ENCODE data around the gene DCDC2. TPM values are rescaled to one million over a fixed set of nuclear protein-coding genes. Genes with fewer than 3 reads are reported as not detected.
"Not testable (repeated sequence)": the region's sequence is repeated elsewhere in the genome, so short reads cannot be mapped to it uniquely, and the experiment has no call there.

The DCDC2 gene
- total RNA-seq, 1 donor from 2014 or later = 1.4 TPM

DNA sequence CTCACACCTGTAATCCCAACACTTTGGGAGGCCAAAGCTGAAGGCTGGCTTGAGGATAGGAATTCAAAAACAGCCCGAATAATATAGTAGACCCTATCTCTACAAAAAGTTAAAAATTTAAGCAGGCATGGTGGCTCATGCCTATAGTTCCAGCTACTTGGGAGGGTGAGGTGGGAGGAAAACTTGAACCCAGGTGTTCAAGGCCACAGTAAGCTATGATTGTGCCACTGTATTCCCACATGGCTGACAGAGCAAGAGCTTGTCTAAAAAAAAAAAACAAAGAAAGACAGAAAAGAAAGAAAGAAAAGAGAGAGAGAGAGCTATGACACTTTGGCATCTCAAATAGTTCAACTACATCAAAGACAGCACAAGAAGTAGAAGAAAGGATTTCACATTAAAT is 33.2 kb downstream of the DCDC2 start:
- Mint-ChIP-seq H3K36me3 (no peaks in the 10 kb centered on the region), H3K9me3 (no peaks in the 10 kb centered on the region), H3K27ac (peak overlapping the region; percentile 27), H3K4me3 (no peak overlapping the region), H3K27me3 (ENCODE audit: low read depth) (no peaks in the 10 kb centered on the region), H3K4me1 (peaks cover 41% of the 10 kb centered on the region)
- no peak for DNase-seq (ENCODE audit: low spot score in 2 of 2, unreplicated experiment in 2 of 2)
- TF ChIP-seq, protein P1, sequence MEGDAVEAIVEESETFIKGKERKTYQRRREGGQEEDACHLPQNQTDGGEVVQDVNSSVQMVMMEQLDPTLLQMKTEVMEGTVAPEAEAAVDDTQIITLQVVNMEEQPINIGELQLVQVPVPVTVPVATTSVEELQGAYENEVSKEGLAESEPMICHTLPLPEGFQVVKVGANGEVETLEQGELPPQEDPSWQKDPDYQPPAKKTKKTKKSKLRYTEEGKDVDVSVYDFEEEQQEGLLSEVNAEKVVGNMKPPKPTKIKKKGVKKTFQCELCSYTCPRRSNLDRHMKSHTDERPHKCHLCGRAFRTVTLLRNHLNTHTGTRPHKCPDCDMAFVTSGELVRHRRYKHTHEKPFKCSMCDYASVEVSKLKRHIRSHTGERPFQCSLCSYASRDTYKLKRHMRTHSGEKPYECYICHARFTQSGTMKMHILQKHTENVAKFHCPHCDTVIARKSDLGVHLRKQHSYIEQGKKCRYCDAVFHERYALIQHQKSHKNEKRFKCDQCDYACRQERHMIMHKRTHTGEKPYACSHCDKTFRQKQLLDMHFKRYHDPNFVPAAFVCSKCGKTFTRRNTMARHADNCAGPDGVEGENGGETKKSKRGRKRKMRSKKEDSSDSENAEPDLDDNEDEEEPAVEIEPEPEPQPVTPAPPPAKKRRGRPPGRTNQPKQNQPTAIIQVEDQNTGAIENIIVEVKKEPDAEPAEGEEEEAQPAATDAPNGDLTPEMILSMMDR (IDR thresholded peaks at IDR 0.05; ENCODE audit: unreplicated experiment) = no peak

DNA sequence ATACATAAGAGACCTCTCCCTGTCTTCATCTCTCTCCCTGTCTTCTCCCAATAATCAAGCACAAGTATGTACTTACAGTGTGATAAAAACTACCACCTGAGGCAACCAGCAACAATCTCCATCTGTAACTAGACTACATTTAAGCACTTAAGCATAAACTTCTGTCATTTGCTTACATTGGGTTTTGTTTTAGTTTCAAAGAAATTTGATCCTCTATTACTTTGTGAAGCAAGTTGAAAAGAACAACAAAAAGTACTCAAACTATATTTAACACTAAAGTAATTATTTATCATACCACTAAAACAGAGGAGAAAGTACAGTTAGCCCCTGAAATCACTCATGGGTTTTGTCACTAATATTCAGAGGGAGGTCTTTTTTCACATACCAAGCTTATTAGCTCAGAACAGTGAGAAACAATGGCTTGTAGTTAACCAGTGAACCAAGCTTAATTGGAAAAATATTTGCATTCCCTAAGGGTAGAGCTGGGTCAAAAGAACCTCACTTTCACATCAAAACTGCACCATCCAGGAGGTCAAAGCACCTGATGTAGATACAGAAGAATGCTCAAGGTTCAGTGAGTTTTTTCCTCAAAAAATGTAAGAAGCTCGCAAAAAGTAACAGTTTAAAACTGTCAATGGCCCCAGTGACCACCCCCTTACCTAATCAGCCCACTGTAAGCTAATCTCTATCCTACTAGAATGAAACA is 34.1 kb downstream of the DCDC2 start:
- H3K36me3 Mint-ChIP-seq = no peaks in the 10 kb centered on the region
- peak overlapping the region; percentile 55 for H3K27ac Mint-ChIP-seq
- peaks cover 35% of the 10 kb centered on the region for H3K4me1 Mint-ChIP-seq
- no peak for DNase-seq (ENCODE audit: low spot score in 2 of 2, unreplicated experiment in 2 of 2)
- H3K27me3 Mint-ChIP-seq (ENCODE audit: low read depth) = no peaks in the 10 kb centered on the region
- no peak overlapping the region for H3K4me3 Mint-ChIP-seq
- TF ChIP-seq, protein P1 (IDR thresholded peaks at IDR 0.05; ENCODE audit: unreplicated experiment) = no peak
- H3K9me3 Mint-ChIP-seq = no peaks in the 10 kb centered on the region

DNA sequence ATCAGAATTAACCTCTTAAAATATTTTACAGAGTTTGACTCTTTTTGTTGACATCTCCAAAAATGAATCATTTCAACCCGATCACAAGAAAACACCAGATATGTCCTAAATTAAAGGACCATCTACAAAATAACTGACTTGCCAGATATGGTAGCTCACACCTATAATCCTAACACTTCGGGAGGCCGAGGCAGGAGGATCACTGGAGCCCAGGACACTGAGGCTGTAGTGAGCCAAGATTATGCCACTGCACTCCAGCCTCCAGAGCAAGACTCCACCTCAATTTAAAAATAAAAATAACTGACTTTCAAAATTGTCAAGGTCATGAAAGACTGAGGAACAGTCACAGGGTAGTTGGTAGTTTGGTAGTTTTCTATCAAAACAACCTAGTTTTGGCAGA is 34.9 kb downstream of the DCDC2 start:
- H3K36me3 Mint-ChIP-seq = no peaks in the 10 kb centered on the region
- no peak for DNase-seq (ENCODE audit: low spot score in 2 of 2, unreplicated experiment in 2 of 2)
- H3K4me3 Mint-ChIP-seq = no peak overlapping the region
- no peaks in the 10 kb centered on the region for H3K27me3 Mint-ChIP-seq (ENCODE audit: low read depth)
- H3K27ac Mint-ChIP-seq = peak overlapping the region; percentile 55
- peaks cover 3% of the 10 kb centered on the region for H3K9me3 Mint-ChIP-seq
- TF ChIP-seq, protein P1 (IDR thresholded peaks at IDR 0.05; ENCODE audit: unreplicated experiment) = no peak
- H3K4me1 Mint-ChIP-seq = peaks cover 32% of the 10 kb centered on the region

DNA sequence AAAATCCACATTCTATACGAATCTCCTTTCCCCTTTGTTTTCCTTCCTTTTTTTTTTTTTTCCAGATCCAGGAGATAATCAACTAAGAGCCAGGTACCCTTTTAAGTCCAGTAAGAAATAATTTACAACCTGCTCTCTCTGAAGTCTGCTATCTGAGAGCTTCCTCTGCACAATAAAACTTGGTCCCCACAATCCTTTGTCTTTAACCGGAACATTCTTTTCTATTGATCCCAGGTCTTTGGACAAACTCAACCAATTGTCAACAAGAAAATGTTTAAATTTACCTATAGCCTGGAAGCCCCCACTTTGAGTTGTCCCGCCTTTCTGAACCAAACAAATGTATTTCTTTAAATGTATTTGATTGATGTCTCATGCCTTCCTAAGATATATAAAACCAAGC is 35.4 kb downstream of the DCDC2 start:
- not testable (repeated sequence) for H3K36me3 Mint-ChIP-seq

DNA sequence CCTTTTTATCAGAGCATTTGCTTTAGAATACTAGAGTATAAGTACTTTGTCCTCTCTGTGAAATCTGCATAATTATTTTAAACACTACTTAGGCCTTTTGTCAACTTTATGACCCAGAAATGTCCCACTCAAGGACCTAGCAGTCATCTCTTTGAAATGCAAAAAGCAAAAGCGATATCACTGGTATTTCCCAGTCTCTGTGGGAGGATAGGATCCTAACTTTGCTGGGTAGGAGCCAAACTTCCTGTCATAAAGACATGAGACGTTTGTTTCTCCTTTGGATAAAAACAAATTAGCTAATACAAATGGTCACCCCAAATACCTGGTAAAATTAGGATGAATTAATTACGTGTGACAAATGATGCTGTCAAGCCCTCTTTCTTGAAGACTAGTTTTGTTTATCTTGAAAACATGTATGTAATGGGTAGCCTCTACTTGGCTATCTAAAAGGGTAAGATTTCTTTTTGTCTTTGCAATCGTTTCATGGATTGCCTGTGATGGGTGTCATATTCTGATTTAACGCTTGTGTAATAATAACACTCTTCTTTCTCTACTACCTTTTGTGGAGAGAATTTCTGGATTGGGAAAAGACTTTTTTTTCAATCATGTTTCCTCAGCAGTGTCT is 36.2 kb downstream of the DCDC2 start:
- Mint-ChIP-seq H3K36me3 (no peaks in the 10 kb centered on the region), H3K4me3 (no peak overlapping the region), H3K9me3 (peaks cover 3% of the 10 kb centered on the region), H3K27ac (peak overlapping the region; percentile 55), H3K27me3 (ENCODE audit: low read depth) (no peaks in the 10 kb centered on the region), H3K4me1 (peaks cover 32% of the 10 kb centered on the region)
- TF ChIP-seq, protein P1 (IDR thresholded peaks at IDR 0.05; ENCODE audit: unreplicated experiment) = no peak
- no peak for DNase-seq (ENCODE audit: low spot score in 2 of 2, unreplicated experiment in 2 of 2)

More for the DNA sequence above, 35.4 kb downstream of the DCDC2 start:
- Mint-ChIP-seq H3K27ac (peak overlapping the region; percentile 55), H3K4me1 (peaks cover 32% of the 10 kb centered on the region)
- DNase-seq (ENCODE audit: low spot score in 2 of 2, unreplicated experiment in 2 of 2); H3K9me3 Mint-ChIP-seq; H3K27me3 Mint-ChIP-seq (ENCODE audit: low read depth); H3K4me3 Mint-ChIP-seq: not testable (repeated sequence)
